CD14-positive monocyte (primary cell): Measurements from ENCODE around the gene RYK. TPM values are rescaled to one million over a fixed set of nuclear protein-coding genes. Genes with fewer than 3 reads are reported as not detected.

Experiments
- DNase-seq, 3 donors: peaks; one replicate each; pipeline ENCODE4 v3.0.0-alpha.2; 2011 to 2022
- H2AFZ ChIP-seq: 2 replicates; pipeline ENCODE4 v1.6.0; 2012; ENCODE audit warnings: mild to moderate bottlenecking, low read depth, low read length, inconsistent platforms; ENCODE audit not compliant: insufficient read depth, poor library complexity, severe bottlenecking
- H3K27ac ChIP-seq, 2 donors: 1 replicate in 1 of 2; 2 replicates in 1 of 2; pipeline ENCODE4 v1.5.1; 2012 to 2013; ENCODE audit warnings: low read length in 2 of 2, control low read depth in 1 of 2, inconsistent platforms in 1 of 2, low read depth in 1 of 2, mild to moderate bottlenecking in 1 of 2
- H3K27me3 ChIP-seq, 2 donors: one replicate each; pipeline versions ENCODE4 v1.6.0 to v1.6.1; 2011 to 2013; ENCODE audit warnings: low read length in 2 of 2; ENCODE audit not compliant: control insufficient read depth in 2 of 2, insufficient read depth in 2 of 2
- H3K36me3 ChIP-seq, 2 donors: replicated peaks in 1 of 2; 1 replicate in 1 of 2; 2 replicates in 1 of 2; pipeline versions ENCODE4 v1.5.1 to v1.6.1; 2012 to 2013; ENCODE audit warnings: low read length in 2 of 2, control low read depth in 1 of 2, inconsistent platforms in 1 of 2, mild to moderate bottlenecking in 1 of 2; ENCODE audit not compliant: insufficient read depth in 2 of 2, control insufficient read depth in 1 of 2
- H3K4me1 ChIP-seq, 2 donors: 1 replicate in 1 of 2; 2 replicates in 1 of 2; pipeline versions ENCODE4 v1.5.1 to v1.6.1; 2012 to 2013; ENCODE audit warnings: low read length in 2 of 2, control low read depth in 1 of 2, inconsistent platforms in 1 of 2, mild to moderate bottlenecking in 1 of 2, moderate library complexity in 1 of 2; ENCODE audit not compliant: insufficient read depth in 2 of 2, control insufficient read depth in 1 of 2
- H3K4me2 ChIP-seq: replicated peaks from 2 replicates; pipeline ENCODE3; 2012; ENCODE audit warnings: low read length, moderate library complexity, mild to moderate bottlenecking; ENCODE audit not compliant: poor library complexity, severe bottlenecking; ENCODE audit errors: extremely low read depth
- H3K4me3 ChIP-seq, 3 experiments: fragments of 200-600 bp in 1 of 3; sonication (generic) in 1 of 3; replicated peaks in 1 of 3; 1 replicate in 2 of 3; 2 replicates in 1 of 3; pipeline ENCODE4 v1.5.1; 2011 to 2013; ENCODE audit warnings: low read length in 3 of 3, mild to moderate bottlenecking in 3 of 3, control low read depth in 2 of 3, low read depth in 2 of 3, inconsistent platforms in 1 of 3, moderate library complexity in 1 of 3
- H3K79me2 ChIP-seq: 2 replicates; pipeline ENCODE4 v1.6.0; 2012; ENCODE audit warnings: mild to moderate bottlenecking, control low read depth, inconsistent platforms, low read length, moderate library complexity; ENCODE audit not compliant: insufficient read depth
- H3K9ac ChIP-seq: 2 replicates; pipeline ENCODE4 v1.6.0; 2017; ENCODE audit warnings: low read length, mild to moderate bottlenecking; ENCODE audit not compliant: insufficient read depth, poor library complexity, severe bottlenecking
- H3K9me3 ChIP-seq, 2 donors: replicated peaks in 1 of 2; 1 replicate in 1 of 2; 2 replicates in 1 of 2; pipeline versions ENCODE4 v1.5.1 to v1.6.1; 2012 to 2013; ENCODE audit warnings: low read length in 2 of 2, control low read depth in 1 of 2; ENCODE audit not compliant: control insufficient read depth in 1 of 2, insufficient read depth in 1 of 2
- H4K20me1 ChIP-seq: 2 replicates; pipeline ENCODE4 v1.6.0; 2012; ENCODE audit warnings: mild to moderate bottlenecking, low read length, control low read depth, moderate library complexity; ENCODE audit not compliant: insufficient read depth
- H3K27ac Mint-ChIP-seq, 7 donors: one replicate each; pipeline ENCODE4 v1.8.0; 2020; ENCODE audit warnings: mild to moderate bottlenecking in 7 of 7, mixed read lengths in 7 of 7, moderate library complexity in 6 of 7, inconsistent platforms in 2 of 7
- H3K27me3 Mint-ChIP-seq, 3 donors: one replicate each; pipeline ENCODE4 v1.8.0; 2021 to 2022; ENCODE audit warnings: low read depth in 3 of 3, mild to moderate bottlenecking in 3 of 3, mixed read lengths in 3 of 3, moderate library complexity in 3 of 3, inconsistent platforms in 1 of 3
- H3K36me3 Mint-ChIP-seq, 2 donors: one replicate each; pipeline ENCODE4 v1.8.0; 2020; ENCODE audit warnings: mixed read lengths in 2 of 2, inconsistent platforms in 1 of 2, mild to moderate bottlenecking in 1 of 2
- H3K4me1 Mint-ChIP-seq: one replicate; pipeline ENCODE4 v1.8.0; 2020; ENCODE audit warnings: mild to moderate bottlenecking, mixed read lengths
- H3K4me3 Mint-ChIP-seq, 2 donors: one replicate each; pipeline ENCODE4 v1.8.0; 2020; ENCODE audit warnings: mild to moderate bottlenecking in 2 of 2, mixed read lengths in 2 of 2, moderate library complexity in 1 of 2
- H3K9me3 Mint-ChIP-seq, 7 donors: one replicate each; pipeline ENCODE4 v1.8.0; 2020 to 2022; ENCODE audit warnings: mixed read lengths in 7 of 7, mild to moderate bottlenecking in 6 of 7, moderate library complexity in 6 of 7, inconsistent platforms in 2 of 7
- WGBS: methylation state at CpG from one replicate; pipeline ENCODE4 v1.1.5; 2013; ENCODE audit warnings: missing lambda C conversion rate; ENCODE audit not compliant: insufficient coverage; 5-methylcytosine and 5-hydroxymethylcytosine counted together
- intact Hi-C, 2 donors: fragments of 100-400 bp; cut with micrococcal nuclease; formaldehyde crosslinking; loops; one replicate each; pipeline versions ENCODE4 v1.15.0 to v1.15.1; 2023
- polyA plus RNA-seq, 3 donors: library from polyadenylated mRNA; depleted of rRNA in 1 of 3; unstranded in 2 of 3; stranded (reverse) in 1 of 3; fragments of 300-500 nt in 2 of 3; fragments of >200 nt in 1 of 3; fragmentation: Illumina TruSeq in 2 of 3; gene quantifications; 1 replicate in 2 of 3; 2 replicates in 1 of 3; pipeline ENCODE4 v1.2.3, GENCODE V29; 2012 to 2021
- TF ChIP-seq, protein P1 (sequence below): fragments of 200-600 bp; IDR thresholded peaks from one replicate; pipeline ENCODE4 v1.8.0; 2022; ENCODE audit warnings: antibody characterized with exemption, mild to moderate bottlenecking

RYK gene
- polyA plus RNA-seq, 3 donors: 3.5 to 14.2 (median 5.0) TPM

DNA sequence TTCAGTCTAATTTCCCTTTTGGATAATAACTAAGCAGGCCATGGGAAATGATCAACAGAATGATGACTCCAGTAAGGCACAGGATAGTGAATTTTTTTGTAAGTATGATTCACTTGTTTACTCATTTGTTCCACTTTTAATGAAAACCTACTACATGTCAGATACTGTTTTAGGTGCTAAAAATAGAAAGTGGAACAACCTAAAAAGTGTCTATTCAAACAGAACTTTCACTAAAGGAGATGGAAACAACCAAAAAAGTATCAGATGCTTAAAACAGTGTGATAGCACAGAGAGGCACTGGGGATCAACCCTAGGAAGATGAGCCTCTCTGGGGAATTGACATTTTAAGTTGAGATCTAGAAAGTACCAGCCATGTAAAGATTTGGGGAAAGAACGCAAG is 11.1 kb downstream of the RYK start:
- no peaks in the 10 kb centered on the region for H3K36me3 Mint-ChIP-seq
- H3K9me3 ChIP-seq: no peaks in the 10 kb centered on the region
- peak overlapping the region; percentile 4 to 84 (median 15) for H3K27ac Mint-ChIP-seq
- peaks cover 67% of the 10 kb centered on the region for H3K79me2 ChIP-seq
- no peaks in the 10 kb centered on the region for H3K27me3 Mint-ChIP-seq
- peak overlapping the region in 1 of 2 donors; percentile 50 for H3K27ac ChIP-seq
- no peaks in the 10 kb centered on the region for H3K27me3 ChIP-seq
- H3K9ac ChIP-seq: no peak overlapping the region
- no peaks in the 10 kb centered on the region for H3K36me3 ChIP-seq
- no peak overlapping the region for H3K4me3 ChIP-seq
- H3K4me1 Mint-ChIP-seq: peaks cover 54% of the 10 kb centered on the region
- WGBS: no CpG with 5 or more reads among the region's 1 CpG
- no peak overlapping the region for H2AFZ ChIP-seq
- TF ChIP-seq, protein P1, sequence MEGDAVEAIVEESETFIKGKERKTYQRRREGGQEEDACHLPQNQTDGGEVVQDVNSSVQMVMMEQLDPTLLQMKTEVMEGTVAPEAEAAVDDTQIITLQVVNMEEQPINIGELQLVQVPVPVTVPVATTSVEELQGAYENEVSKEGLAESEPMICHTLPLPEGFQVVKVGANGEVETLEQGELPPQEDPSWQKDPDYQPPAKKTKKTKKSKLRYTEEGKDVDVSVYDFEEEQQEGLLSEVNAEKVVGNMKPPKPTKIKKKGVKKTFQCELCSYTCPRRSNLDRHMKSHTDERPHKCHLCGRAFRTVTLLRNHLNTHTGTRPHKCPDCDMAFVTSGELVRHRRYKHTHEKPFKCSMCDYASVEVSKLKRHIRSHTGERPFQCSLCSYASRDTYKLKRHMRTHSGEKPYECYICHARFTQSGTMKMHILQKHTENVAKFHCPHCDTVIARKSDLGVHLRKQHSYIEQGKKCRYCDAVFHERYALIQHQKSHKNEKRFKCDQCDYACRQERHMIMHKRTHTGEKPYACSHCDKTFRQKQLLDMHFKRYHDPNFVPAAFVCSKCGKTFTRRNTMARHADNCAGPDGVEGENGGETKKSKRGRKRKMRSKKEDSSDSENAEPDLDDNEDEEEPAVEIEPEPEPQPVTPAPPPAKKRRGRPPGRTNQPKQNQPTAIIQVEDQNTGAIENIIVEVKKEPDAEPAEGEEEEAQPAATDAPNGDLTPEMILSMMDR: no peak
- H3K4me1 ChIP-seq: peaks cover 13 to 28% of the 10 kb centered on the region in 2 donors
- H4K20me1 ChIP-seq: peaks cover 90% of the 10 kb centered on the region
- no peak overlapping the region for H3K4me2 ChIP-seq
- no peaks in the 10 kb centered on the region for H3K9me3 Mint-ChIP-seq
- intact Hi-C loops: no loop called here
- H3K4me3 Mint-ChIP-seq: peak overlapping the region in 1 of 2 donors; percentile 3
- peak in 2 of 3 donors; percentile 22 to 23 for DNase-seq

DNA sequence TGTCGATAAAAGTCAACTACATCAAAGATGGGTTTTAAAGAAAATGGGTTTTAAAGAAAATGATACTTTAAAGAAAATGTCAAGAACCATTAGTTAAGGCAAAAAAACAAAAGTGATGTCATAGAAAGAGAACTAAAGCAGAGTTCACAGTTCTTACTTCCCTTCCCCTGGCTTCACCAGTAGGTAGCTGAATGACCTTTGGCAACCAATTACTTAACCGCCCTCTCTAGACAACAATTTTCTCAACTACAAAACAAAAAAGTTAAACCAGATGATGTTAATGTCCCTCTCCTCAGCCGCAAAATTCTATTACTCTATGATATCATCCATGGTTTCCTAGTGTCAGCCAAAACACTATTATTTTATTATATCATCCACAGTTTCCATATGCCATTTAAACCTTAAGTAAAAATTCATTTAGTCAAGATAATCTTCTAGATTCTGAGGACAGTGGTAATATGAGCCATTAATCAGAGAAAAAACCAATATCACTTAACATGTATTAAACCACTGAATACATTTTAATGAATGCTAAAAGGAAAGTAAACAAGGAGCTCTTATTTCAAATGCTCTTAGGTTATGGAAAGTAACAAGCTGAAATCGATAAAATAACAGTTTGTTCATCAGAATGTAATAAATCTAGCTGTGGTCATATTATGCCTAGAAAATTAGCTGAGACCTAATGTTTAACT is 13.1 kb downstream of the RYK start:
- H3K4me3 ChIP-seq: no peak overlapping the region
- Mint-ChIP-seq H3K9me3 (no peaks in the 10 kb centered on the region), H3K4me1 (peaks cover 40% of the 10 kb centered on the region), H3K27me3 (no peaks in the 10 kb centered on the region), H3K4me3 (peak overlapping the region in 1 of 2 donors; percentile 13), H3K36me3 (peaks cover 0 to 2% of the 10 kb centered on the region in 2 donors), H3K27ac (peak overlapping the region in 1 of 7 donors; percentile 12)
- intact Hi-C loops: no loop called here
- H3K9ac ChIP-seq: no peak overlapping the region
- peaks cover 87% of the 10 kb centered on the region for H4K20me1 ChIP-seq
- H3K4me1 ChIP-seq: peaks cover 8 to 20% of the 10 kb centered on the region in 2 donors
- H3K4me2 ChIP-seq: no peak overlapping the region
- no peaks in the 10 kb centered on the region for H3K36me3 ChIP-seq
- 63% methylated on average over 1 of the region's 4 CpGs for WGBS
- TF ChIP-seq, protein P1: no peak
- DNase-seq: peak in 1 of 3 donors; percentile 15
- no peak overlapping the region for H3K27ac ChIP-seq
- no peaks in the 10 kb centered on the region for H3K9me3 ChIP-seq
- no peaks in the 10 kb centered on the region for H3K27me3 ChIP-seq
- peaks cover 69% of the 10 kb centered on the region for H3K79me2 ChIP-seq
- no peak overlapping the region for H2AFZ ChIP-seq
